Fibroblast of villous mesenchyme (primary cell): Measurements from ENCODE around the gene CNBD2. TPM values are rescaled to one million over a fixed set of nuclear protein-coding genes. Genes with fewer than 3 reads are reported as not detected.
"Not testable (repeated sequence)": the region's sequence is repeated elsewhere in the genome, so short reads cannot be mapped to it uniquely, and the experiment has no call there.

Experiments used
- DNase-seq: peaks from one replicate; pipeline ENCODE4 v3.0.0-alpha.2; 2010; ENCODE audit warnings: low read depth
- H3K4me3 ChIP-seq: 2 replicates; pipeline ENCODE4 v1.5.1; 2011; ENCODE audit warnings: low read depth, mild to moderate bottlenecking, low read length
- total RNA-seq: library from RNA; depleted of rRNA; stranded (reverse); fragments of >200 nt; gene quantifications from 2 replicates; pipeline ENCODE4 v1.2.3, GENCODE V29; 2012
- TF ChIP-seq, protein P1 (sequence below): IDR thresholded peaks from 2 replicates; pipeline ENCODE4 v1.5.1; 2012; ENCODE audit warnings: low read depth, mild to moderate bottlenecking, low read length; ENCODE audit not compliant: insufficient read depth

Gene CNBD2
- total RNA-seq, 1 donor: 1.7 TPM

DNA sequence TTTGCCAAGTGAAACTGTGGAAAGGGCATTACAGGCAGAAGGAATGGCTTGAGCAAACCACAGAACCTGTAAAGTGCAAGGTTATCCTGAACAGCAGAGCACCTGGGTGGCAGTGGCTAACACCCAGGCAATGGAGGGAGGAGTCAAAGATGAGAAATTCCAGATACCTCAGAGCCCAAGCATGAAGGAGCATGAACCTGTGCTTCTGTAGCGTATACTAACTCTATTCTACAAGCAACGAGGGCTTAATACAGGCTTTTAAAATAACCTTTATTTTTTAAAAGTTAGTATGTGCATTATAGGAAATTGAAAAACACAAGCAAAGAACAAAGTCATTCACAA, 77.0 kb downstream of the CNBD2 start:
- TF ChIP-seq, protein P1, sequence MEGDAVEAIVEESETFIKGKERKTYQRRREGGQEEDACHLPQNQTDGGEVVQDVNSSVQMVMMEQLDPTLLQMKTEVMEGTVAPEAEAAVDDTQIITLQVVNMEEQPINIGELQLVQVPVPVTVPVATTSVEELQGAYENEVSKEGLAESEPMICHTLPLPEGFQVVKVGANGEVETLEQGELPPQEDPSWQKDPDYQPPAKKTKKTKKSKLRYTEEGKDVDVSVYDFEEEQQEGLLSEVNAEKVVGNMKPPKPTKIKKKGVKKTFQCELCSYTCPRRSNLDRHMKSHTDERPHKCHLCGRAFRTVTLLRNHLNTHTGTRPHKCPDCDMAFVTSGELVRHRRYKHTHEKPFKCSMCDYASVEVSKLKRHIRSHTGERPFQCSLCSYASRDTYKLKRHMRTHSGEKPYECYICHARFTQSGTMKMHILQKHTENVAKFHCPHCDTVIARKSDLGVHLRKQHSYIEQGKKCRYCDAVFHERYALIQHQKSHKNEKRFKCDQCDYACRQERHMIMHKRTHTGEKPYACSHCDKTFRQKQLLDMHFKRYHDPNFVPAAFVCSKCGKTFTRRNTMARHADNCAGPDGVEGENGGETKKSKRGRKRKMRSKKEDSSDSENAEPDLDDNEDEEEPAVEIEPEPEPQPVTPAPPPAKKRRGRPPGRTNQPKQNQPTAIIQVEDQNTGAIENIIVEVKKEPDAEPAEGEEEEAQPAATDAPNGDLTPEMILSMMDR: no peak
- no peak for DNase-seq
- H3K4me3 ChIP-seq: no peak overlapping the region

DNA sequence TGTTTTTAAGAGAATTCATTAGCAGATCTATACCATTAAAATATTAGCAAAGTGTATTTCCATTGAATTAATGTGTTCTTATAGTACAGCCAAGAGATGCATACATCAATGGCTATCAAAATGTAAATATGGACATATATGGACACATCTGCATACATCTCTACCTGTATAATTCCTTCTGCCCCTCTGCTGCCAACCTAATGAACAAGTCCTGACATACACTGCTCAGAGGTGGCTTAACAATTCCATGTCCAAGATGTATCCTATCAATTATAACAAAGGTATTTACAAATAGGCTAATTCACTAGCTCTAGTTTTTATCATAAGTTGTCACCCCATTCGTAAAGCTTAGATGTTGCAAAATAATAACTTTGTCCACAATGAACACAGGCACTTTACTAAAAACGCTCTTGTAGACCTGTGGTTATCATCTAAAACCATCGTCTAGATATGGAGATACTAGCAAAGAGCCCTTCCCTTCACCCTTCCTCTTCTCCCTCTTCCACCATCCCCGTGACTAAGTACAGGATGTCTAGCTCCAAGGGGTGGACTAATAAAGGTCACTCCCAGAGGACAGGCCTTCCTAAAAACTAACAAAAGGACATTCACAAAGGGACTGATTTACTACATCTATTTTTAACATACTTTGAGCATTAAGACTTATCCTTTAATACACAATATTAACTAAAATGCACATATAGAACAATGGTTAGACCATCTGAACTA, 77.8 kb downstream of the CNBD2 start:
- not testable (repeated sequence) for H3K4me3 ChIP-seq, DNase-seq

DNA sequence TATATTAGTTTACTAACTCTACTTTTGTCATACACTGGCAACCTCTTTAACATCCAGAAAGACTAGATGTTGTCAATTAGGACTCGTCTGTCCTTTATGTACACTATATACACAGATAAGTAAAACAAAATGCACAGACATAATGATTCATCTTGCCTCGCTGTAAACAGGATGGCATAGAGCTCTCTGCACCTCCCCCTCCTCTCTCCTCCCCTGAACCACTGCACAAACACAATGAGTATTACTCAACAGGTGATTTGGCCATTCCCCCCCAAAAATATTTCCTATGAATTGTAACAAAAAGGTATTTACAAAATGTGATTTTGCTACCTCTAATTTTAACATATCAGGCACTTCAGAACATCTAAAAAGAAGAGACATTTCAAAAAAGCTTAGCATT, 81.0 kb downstream of the CNBD2 start:
- peak overlapping the region; percentile 60 for H3K4me3 ChIP-seq
- DNase-seq: not testable (repeated sequence)

DNA sequence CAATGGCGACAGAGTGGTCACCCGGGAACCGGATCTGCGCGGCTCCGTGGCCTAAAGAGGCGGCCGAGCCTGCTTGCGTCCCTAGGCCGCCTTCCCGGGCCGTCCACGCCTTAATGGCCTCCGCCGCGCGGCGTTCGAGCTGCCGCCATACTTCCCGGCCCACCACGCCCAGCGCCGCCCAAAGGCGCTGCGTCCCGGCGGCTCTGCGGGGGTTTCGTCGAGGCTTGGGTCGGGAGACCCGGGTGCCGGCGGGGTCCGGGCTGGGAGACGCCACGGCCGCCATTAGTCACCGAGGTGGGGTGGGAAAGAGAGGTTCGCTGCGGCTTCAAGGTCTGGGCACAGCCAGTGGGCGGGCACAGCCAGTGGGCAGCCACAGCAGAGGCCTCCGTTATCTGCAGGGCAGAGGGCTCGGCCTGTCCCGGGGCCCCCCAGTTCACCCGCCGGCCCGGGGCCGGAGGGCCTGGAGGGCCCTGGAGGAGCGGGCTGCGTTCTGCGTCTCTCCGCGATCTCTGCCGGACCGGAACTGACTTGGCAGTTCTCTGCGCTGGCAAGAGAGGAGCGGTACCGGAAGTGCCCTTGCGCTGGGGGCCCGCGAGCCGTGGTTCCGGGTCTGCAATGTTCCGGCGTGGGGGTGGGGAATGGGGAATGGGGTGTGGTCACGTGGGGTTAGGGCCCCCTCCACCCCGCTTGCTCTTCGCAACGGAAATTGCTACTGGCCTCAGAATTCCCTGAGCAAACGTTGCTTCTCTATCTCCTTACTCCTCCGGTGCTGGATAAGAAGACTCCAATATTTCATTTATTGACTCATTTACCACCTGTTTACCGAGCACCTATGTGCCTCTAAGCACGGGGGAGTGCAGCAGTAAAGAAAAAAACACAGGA, 82.3 kb downstream of the CNBD2 start:
- peak overlapping the region; percentile 81 for H3K4me3 ChIP-seq
- TF ChIP-seq, protein P1: no peak
- peak; percentile 85 for DNase-seq

DNA sequence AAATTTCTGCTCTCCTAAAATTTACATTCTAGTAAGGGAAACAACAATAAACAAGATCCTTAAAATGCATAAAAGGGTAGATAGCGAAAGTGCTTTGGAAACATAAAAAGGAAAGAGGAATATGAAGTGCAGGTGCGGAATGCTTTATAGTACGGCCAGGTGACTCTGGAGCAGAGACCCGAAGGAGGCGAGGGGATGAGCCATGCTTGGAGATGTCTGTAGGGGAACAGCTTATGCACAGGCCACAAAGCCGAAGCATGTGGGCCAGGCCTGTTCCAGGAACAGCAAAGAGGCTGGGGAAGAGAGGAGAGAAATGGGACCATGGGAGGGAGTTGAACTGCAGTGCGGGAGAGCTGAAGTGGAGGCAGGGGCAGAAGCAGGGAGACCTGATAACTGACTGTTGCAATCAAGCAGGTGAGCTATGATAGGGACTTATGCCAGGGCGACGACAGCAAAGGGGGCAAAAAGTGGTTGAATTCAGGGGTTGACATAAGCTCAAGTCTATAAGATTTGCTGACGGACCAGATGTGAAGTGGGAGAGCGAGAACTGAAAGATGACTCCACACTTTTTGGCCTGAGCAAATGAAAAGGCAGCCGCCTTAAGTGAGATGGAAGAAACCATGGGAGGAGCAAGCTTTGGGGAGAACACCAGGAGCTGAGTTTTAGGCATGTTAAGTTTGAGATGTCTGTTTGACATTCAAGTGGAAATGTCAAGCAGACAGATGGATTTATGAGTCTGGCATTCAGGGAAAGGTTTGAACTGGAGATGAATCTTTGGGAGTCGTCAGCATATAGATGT, 83.1 kb downstream of the CNBD2 start:
- H3K4me3 ChIP-seq: peak overlapping the region; percentile 81
- no peak for DNase-seq
- TF ChIP-seq, protein P1: no peak

DNA sequence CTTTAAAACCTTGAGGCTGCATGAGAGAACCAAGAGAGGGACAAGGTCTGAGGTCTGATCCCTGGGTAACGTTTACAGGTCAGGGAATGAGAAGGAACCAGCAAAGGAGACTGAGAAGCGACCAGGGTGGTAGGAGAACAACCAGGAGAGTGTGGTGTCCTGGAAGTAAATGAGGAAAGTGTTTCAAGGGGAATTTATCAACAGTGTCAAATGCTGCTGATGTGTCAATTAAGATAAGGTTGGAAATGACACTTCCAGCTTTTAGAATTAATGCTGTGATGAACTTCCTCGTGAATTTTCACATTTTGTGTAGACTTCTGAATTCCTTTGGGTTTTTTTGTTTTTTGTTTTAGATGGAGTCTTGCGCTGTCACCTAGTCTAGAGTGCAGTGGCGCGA, 83.7 kb downstream of the CNBD2 start:
- TF ChIP-seq, protein P1: no peak
- H3K4me3 ChIP-seq: no peak overlapping the region
- no peak for DNase-seq

DNA sequence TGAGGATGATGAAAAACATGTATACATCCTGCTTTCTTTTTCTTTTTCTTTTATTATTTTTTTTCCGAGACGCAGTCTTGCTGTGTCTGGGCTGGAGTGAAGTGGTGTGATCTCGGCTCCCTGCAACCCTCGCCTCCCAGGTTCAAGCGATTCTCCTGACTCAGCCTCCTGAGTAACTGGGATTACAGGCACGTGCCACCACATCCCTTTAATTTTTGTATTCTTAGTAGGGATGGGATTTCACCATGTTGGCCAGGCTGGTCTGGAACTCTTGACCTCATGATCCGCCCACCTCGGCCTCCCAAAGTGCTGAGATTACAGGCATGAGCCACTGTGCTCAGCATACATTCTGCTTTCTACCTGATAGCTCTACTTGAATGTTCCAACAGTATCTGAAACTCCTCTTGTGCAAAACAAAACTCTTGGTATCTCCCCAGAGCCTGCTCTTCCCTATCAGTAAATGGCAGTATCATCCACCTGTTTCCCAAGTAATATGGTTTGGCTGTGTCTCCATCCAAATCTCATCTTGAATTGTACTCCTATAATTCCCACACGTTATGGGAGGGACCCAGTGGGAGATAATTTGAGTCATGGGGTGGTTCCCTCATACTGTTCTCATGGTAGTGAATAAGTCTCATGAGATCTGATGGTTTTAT, 85.6 kb downstream of the CNBD2 start:
- not testable (repeated sequence) for H3K4me3 ChIP-seq, DNase-seq

DNA sequence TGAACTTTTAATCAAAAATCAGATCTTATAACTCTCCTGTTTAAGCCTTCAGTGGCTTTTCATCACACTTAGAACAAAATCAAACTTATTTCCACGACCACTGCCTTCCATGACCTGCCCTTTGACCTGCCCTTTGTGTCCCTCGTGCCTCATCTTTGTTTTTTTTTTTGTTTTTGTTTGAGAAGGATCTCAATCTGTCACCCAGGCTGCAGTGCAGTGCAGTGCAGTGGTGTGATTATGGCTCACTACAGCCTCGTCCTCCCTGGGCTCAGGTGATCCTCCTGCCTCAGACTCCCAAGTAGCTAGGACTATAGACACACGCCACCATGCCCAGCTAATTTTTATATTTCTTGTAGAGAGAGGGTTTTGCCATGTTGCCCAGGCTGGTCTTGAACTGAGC, 86.8 kb downstream of the CNBD2 start:
- TF ChIP-seq, protein P1: no peak
- no peak for DNase-seq

More for the DNA sequence above, 86.8 kb downstream of the CNBD2 start:
- H3K4me3 ChIP-seq: no peak overlapping the region
